ENCODE measurements around the gene KMT2C. TPM values are rescaled to one million over a fixed set of nuclear protein-coding genes. Genes with fewer than 3 reads are reported as not detected.

KMT2C gene
- total and polyA plus RNA-seq, 2 of the 8 experiments (the other 6 are each of a cell fraction or from before 2014, with no cell fraction given): 9.1 to 40.8 TPM

- Histone ChIP-seq H2BK5ac (ENCODE audit: low read depth, low read length) (no peak overlapping the region), H3K36me3 (ENCODE audit: control insufficient read depth in 2 of 4, insufficient read depth in 4 of 4, low read length in 3 of 4) (peaks cover 0 to 21% (median 3%) of the 10 kb centered on the region in 4 experiments; a peak in 3 of 8 replicates), H3K23ac (ENCODE audit: insufficient read length) (no peak overlapping the region), H3K18ac (ENCODE audit: extremely low read depth, low read length) (no peak overlapping the region), H3K4ac (replicated peaks; ENCODE audit: insufficient read length, low read depth, low read length) (no peak overlapping the region), H3K4me2 (ENCODE audit: insufficient read depth in 1 of 2, low read depth in 2 of 2, low read length in 2 of 2) (no peak overlapping the region), H2AFZ (ENCODE audit: low read length) (no peak overlapping the region), H4K8ac (ENCODE audit: extremely low read depth, insufficient read depth, low read length) (no peak overlapping the region), H3K4me1 (replicated peaks in 1 of 4; ENCODE audit: control insufficient read depth in 3 of 4, insufficient read depth in 4 of 4, low read length in 3 of 4) (no peaks in the 10 kb centered on the region; a peak in 1 of 7 replicates), H3K27ac (ENCODE audit: low read depth, low read length) (no peak overlapping the region), H3K79me2 (ENCODE audit: control insufficient read depth in 1 of 2, insufficient read depth in 2 of 2, low read length in 2 of 2) (no peaks in the 10 kb centered on the region), H3K14ac (ENCODE audit: insufficient read length) (no peak overlapping the region), H4K91ac (replicated peaks; ENCODE audit: insufficient read length, low read length) (no peak overlapping the region), H3K9ac (replicated peaks in 1 of 4; ENCODE audit: extremely low read depth in 1 of 4, low read depth in 3 of 4, low read length in 3 of 4) (no peak overlapping the region), H3K9me3 (ENCODE audit: insufficient read depth in 2 of 2, low read depth in 1 of 2, low read length in 1 of 2) (peaks cover 0 to 23% of the 10 kb centered on the region in 2 experiments; a peak in 2 of 4 replicates), H4K5ac (ENCODE audit: insufficient read length, low read depth, low read length) (no peak overlapping the region), H2BK15ac (ENCODE audit: low read length) (no peak overlapping the region), H2BK12ac (ENCODE audit: low read depth, low read length) (no peak overlapping the region), H3K27me3 (replicated peaks in 1 of 4; ENCODE audit: control insufficient read depth in 3 of 4, extremely low read depth in 1 of 4, insufficient read depth in 3 of 4, low read length in 3 of 4) (no peaks in the 10 kb centered on the region), H2BK120ac (replicated peaks; ENCODE audit: low read depth, low read length) (no peak overlapping the region), H2BK20ac (ENCODE audit: low read length) (no peak overlapping the region), H3K23me2 (ENCODE audit: low read depth, low read length) (no peaks in the 10 kb centered on the region), H4K20me1 (replicated peaks in 1 of 2; ENCODE audit: control insufficient read depth in 1 of 2, insufficient read depth in 2 of 2, low read length in 2 of 2) (peaks cover 2 to 6% of the 10 kb centered on the region in 2 experiments), H3K79me1 (ENCODE audit: low read depth, low read length) (no peaks in the 10 kb centered on the region), H3K4me3 (ENCODE audit: extremely low read depth in 1 of 4, insufficient read depth in 2 of 4, low read depth in 3 of 4, low read length in 4 of 4) (no peak overlapping the region), H3K56ac (replicated peaks; ENCODE audit: insufficient read length, low read depth, low read length) (no peak overlapping the region), H2AK5ac (ENCODE audit: low read depth, low read length) (no peak overlapping the region)
- no peak for DNase-seq (ENCODE audit: low read depth in 1 of 2, low spot score in 2 of 2)
- ChIA-PET CTCF (ENCODE audit: partially characterized antibody) (interaction anchor here (0.6 to 1.2 kb wide), 3 partner anchors 15 to 56 kb away, joined by 3 read pairs; no protein-coding TSS in a partner anchor), POLR2A (ENCODE audit: partially characterized antibody) (no interaction called here)
- TF ChIP-seq BACH1 (IDR thresholded peaks at IDR 0.05; ENCODE audit: low read length): no peak
- peak; percentile 43; the same call in 1 of the 2 replicates for TF ChIP-seq E2F6 (IDR thresholded peaks at IDR 0.05)
- WGBS, 2 experiments (ENCODE audit: extremely low coverage in 1 of 2, insufficient coverage in 1 of 2, insufficient read length in 1 of 2, insufficient replicate concordance in 2 of 2, low coverage in 1 of 2, low lambda C conversion rate in 2 of 2, missing lambda C conversion rate in 1 of 2): 93% methylated on average over 37 of the region's 37 CpGs; no CpG with 5 or more reads in 1 of the 2 experiments
- FAIRE-seq: no peak
These were observed 304.9 kb downstream of the KMT2C start for GRCh38 chr7:152130658-152131590.

All from H1 (cell line).